Activated T-helper 1 cell treated with anti-CD3 and anti-CD28 coated beads, Interleukin-12 subunit alpha, Interleukin-12 subunit beta, Interleukin-2, Interleukin-4 antibody, amounts not matched to agents 30 ng/mL and 10 ng/mL and 1 ng/mL, durations not matched to agents 14 hours and 24 hours and 36 hours (primary cell): ENCODE measurements around the gene NHLRC4. TPM values are rescaled to one million over a fixed set of nuclear protein-coding genes. Genes with fewer than 3 reads are reported as not detected.

ENCODE experiments used
- DNase-seq: peaks from one replicate; pipeline ENCODE4 v3.0.0; 2021; ENCODE audit warnings: low spot score
- H3K27ac Mint-ChIP-seq: one replicate; pipeline ENCODE4 v1.8.0; 2021; ENCODE audit warnings: mild to moderate bottlenecking, mixed read lengths
- H3K27me3 Mint-ChIP-seq: one replicate; pipeline ENCODE4 v1.8.0; 2022; ENCODE audit warnings: mild to moderate bottlenecking, moderate library complexity, mixed read lengths; ENCODE audit not compliant: insufficient read depth
- H3K36me3 Mint-ChIP-seq: one replicate; pipeline ENCODE4 v1.8.0; 2021; ENCODE audit warnings: low read depth, mixed read lengths
- H3K4me1 Mint-ChIP-seq: one replicate; pipeline ENCODE4 v1.8.0; 2021; ENCODE audit warnings: low read depth, mixed read lengths
- H3K4me3 Mint-ChIP-seq: one replicate; pipeline ENCODE4 v1.8.0; 2021; ENCODE audit warnings: mild to moderate bottlenecking, moderate library complexity, mixed read lengths
- H3K9me3 Mint-ChIP-seq: one replicate; pipeline ENCODE4 v1.8.0; 2021; ENCODE audit warnings: mixed read lengths
- intact Hi-C: fragments of 100-400 bp; cut with micrococcal nuclease; formaldehyde crosslinking; loops from one replicate; pipeline ENCODE4 v1.15.1; 2024
- total RNA-seq: library from RNA; stranded (reverse); gene quantifications from 2 replicates; pipeline ENCODE4 v1.2.3, GENCODE V29; 2022

The NHLRC4 gene
- total RNA-seq, 1 donor from 2014 or later = 1.2 TPM

DNA sequence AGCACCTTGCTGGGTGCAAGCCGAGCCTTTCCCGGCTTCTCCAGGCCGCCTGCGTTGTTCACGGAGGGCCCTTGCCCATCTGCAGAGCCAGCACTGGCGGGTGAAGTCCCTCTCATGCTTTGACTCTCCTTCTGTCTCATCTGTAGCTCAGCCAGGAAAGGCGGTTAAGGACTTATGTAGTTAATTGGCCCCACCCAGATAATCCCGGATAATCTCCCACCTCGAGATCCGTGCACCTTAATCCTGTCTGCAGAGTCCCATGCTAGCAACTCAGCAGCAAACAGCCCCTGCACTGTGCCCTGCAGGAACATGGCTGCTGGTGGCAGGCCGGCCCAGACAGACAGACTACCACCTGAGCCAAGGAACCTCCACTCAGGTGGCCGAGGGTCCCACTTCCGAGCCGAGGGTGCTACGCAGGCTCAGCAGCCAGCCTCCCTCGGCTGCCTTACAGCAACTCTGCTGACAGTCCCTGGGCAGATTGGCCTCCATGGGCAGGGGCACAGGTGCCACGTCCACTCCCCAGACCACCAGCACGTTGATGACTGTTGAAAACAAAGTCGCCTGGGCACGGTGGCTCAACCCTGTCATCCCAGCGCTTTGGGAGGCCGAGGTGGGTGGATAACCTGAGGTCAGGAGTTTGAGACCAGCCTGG is 40.0 kb downstream of the NHLRC4 start:
- H3K4me1 Mint-ChIP-seq = no peaks in the 10 kb centered on the region
- H3K9me3 Mint-ChIP-seq = no peaks in the 10 kb centered on the region
- intact Hi-C loops = no loop called here
- H3K36me3 Mint-ChIP-seq = peaks cover 2% of the 10 kb centered on the region
- H3K4me3 Mint-ChIP-seq = no peak overlapping the region
- no peak overlapping the region for H3K27ac Mint-ChIP-seq
- no peak for DNase-seq
- H3K27me3 Mint-ChIP-seq = no peaks in the 10 kb centered on the region

DNA sequence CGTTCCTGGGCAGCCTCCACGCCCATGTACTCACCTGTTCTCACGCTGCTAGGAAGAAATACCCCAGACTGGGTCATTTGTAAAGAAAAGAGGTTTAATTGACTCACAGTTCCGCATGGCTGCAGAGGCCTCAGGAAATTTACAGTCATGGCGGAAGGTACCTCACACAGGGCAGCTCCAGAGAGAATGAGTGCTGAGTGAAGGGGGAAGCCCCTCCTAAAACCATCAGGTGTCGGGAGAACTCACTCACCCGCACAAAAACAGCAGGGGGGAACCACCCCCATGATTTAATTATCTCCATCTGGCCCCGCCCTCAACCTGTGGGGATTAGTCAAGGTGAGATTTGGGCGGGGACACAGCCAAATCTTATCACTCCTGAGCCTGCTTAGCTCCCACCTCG is 41.2 kb downstream of the NHLRC4 start:
- no peaks in the 10 kb centered on the region for H3K27me3 Mint-ChIP-seq
- H3K36me3 Mint-ChIP-seq = peaks cover 2% of the 10 kb centered on the region
- no peak overlapping the region for H3K27ac Mint-ChIP-seq
- H3K4me3 Mint-ChIP-seq = no peak overlapping the region
- H3K4me1 Mint-ChIP-seq = no peaks in the 10 kb centered on the region
- no peak for DNase-seq
- intact Hi-C loops = no loop called here
- no peaks in the 10 kb centered on the region for H3K9me3 Mint-ChIP-seq

DNA sequence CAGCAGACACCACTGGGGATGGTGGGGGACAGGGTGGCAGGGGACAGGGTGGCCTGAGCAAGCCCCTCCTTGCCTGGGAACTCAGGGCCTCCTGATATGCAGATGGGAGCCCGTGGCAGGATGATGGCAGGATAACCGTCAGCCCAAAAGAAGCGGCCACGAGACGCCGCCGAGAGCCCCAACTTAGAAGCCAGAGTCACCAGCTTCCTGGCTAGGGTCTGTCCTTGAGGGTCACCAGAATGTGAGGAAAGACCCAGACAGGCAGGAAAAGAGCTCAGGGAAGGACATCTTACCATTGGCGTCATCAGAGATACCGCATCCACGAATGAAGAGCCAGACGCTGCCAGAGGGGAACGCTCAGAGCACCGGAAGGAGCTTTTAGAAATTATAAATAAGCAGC is 42.5 kb downstream of the NHLRC4 start:
- Mint-ChIP-seq H3K4me3 (no peak overlapping the region), H3K9me3 (no peaks in the 10 kb centered on the region), H3K36me3 (peaks cover 1% of the 10 kb centered on the region), H3K4me1 (no peaks in the 10 kb centered on the region), H3K27ac (no peak overlapping the region), H3K27me3 (no peaks in the 10 kb centered on the region)
- intact Hi-C loops = no loop called here
- DNase-seq = no peak

DNA sequence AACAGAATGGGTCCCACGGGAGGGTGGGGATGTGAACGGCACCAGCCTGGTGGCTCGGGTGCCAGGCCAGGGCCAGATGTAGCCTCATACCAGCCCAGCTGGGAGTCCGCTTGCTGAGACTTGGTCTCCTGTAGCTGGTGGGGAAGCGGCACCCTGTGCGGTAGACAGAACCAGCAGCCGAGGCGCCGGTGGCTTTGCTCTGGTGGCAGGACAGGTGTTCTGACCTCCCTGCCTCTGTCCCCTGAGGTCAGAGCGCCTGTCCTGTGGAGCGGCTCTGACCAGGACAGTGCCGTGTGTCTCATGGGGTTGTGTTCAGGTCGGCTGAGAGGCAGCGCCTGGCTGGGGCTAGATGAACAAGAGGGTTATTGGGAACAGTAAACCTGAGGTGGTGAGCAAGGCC is 43.2 kb downstream of the NHLRC4 start:
- Mint-ChIP-seq H3K27ac (no peak overlapping the region), H3K9me3 (no peaks in the 10 kb centered on the region), H3K36me3 (peaks cover 3% of the 10 kb centered on the region), H3K27me3 (no peaks in the 10 kb centered on the region), H3K4me3 (no peak overlapping the region), H3K4me1 (no peaks in the 10 kb centered on the region)
- intact Hi-C loops = no loop called here
- DNase-seq = no peak

DNA sequence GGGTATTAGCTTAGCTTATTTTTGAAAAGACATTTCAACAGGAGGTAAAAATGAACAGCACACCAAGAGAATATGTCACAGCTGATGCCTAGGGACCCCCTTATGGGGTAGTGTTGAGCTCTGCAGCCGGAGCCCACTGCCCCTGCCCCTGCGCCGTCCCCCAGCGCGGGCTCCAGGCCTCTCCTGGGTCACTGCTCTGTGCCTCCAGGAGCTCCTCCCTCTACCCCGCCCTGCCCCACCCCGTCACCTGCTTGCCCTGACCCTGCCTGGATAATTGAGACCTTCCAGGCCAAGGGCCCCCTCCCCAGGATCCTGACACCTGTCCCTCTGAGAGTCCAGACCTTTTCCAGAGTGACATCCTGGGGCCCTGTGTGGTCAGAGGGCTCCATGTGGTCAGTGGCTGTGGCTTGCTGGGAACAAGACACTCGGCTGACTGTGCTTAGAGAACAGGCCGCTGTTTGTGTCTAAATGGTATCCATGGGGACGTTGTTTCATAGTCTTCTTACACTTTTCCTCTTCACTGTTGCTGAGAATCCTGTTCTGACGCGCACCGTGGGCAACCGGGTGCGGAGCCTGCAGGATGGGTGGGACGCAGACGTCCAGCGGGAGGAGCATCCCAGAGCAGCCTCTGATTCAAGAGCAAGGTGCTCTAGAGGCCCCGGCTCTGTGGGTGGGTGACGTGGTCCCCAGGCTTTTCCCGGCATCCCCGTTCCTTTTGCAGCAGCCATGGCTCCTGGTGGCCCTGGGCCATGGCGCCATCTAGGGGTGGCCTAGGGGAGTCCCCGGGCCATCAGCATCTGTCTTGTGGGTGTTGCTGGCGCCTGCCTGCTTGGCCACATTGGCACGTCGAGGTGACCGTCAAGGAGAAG is 43.9 kb downstream of the NHLRC4 start:
- intact Hi-C loops = no loop called here
- Mint-ChIP-seq H3K27me3 (no peaks in the 10 kb centered on the region), H3K27ac (no peak overlapping the region), H3K4me1 (no peaks in the 10 kb centered on the region), H3K9me3 (no peaks in the 10 kb centered on the region), H3K36me3 (peaks cover 3% of the 10 kb centered on the region), H3K4me3 (no peak overlapping the region)
- no peak for DNase-seq

DNA sequence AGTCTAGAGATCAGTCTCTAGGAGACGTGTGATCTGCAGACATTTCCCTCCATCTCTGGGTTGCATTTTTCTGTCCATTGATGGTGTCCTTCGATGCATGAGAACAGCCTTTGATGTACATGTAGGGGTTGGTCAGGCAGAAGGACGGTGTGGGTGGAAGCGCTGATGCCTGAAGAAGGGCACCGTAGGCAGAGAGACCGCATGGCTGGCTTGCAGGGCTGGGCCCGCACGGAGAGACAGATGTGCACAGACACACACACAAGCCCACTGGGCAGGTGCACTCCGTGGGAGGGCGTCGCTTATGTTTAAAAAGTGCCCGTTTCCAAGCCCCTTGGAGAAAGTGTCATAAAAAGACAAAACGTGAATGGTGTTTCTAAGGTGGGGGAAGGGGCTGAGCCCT is 48.3 kb downstream of the NHLRC4 start:
- no peaks in the 10 kb centered on the region for H3K9me3 Mint-ChIP-seq
- intact Hi-C loops = no loop called here
- no peak for DNase-seq
- no peaks in the 10 kb centered on the region for H3K27me3 Mint-ChIP-seq
- peaks cover 3% of the 10 kb centered on the region for H3K36me3 Mint-ChIP-seq
- no peaks in the 10 kb centered on the region for H3K4me1 Mint-ChIP-seq
- H3K4me3 Mint-ChIP-seq = no peak overlapping the region
- H3K27ac Mint-ChIP-seq = no peak overlapping the region

DNA sequence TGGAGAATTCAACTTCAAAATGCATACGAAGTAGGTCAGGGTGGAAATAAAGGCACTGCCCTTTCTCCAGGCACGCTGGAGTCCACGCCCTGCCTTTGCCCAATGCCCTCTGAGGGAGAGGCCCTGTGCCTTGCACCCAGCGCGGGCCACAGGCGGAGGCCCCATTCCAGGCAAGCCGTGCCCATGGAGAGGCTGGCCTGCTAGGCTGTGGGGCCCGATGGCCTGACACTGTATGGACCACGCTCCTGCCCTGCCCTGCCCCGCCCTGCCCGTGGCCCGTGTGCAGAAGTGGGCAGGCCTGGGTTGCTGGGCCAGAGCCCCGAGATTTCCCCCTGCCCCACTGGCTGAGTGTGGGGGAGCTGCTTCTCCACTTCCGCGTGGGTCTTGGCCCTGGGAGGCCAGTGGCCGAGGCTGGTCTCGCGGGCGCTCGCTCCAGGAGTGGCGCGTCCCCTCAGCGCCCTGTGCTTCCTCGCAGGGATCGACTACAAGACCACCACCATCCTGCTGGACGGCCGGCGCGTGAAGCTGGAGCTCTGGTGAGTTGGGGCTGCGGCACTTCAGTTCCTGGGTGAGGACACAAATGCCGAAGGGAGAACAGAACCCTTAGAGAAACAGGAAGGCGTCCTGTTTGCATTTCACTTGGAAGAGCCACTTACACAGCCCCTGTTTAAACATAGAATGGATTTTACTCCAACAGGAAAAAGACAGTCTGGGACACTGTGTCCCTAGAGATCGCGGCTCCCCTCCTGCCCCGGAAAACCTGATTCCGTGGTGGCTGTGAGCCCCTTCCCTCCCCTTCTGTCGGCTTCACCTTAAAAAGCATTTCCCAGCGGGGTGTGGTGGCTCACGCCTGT is 50.2 kb downstream of the NHLRC4 start:
- no peaks in the 10 kb centered on the region for H3K4me1 Mint-ChIP-seq
- DNase-seq = no peak
- intact Hi-C loops = no loop called here
- no peak overlapping the region for H3K4me3 Mint-ChIP-seq
- no peak overlapping the region for H3K27ac Mint-ChIP-seq
- H3K9me3 Mint-ChIP-seq = no peaks in the 10 kb centered on the region
- H3K27me3 Mint-ChIP-seq = no peaks in the 10 kb centered on the region
- H3K36me3 Mint-ChIP-seq = peaks cover 3% of the 10 kb centered on the region

DNA sequence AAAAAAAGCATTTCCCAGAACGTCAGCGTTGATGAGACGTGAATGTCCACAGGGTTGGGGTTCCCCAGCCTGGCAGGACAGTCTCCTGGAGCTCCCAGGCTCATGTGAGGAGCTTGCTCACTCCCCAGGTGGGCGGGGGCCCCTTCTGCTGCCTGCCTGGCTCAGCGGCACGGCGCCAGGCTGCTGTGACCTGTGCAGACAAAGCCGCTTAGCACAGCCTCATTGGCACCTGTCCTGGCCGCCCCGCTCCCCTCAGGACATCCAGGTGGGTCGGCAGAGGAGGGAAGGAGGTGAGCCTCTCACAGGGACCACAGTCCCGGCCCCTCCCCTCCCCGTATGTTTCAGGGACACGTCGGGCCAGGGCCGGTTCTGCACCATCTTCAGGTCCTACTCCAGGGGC is 51.0 kb downstream of the NHLRC4 start:
- Mint-ChIP-seq H3K27me3 (no peaks in the 10 kb centered on the region), H3K36me3 (peaks cover 3% of the 10 kb centered on the region), H3K9me3 (no peaks in the 10 kb centered on the region), H3K27ac (no peak overlapping the region), H3K4me1 (no peaks in the 10 kb centered on the region), H3K4me3 (no peak overlapping the region)
- intact Hi-C loops = no loop called here
- no peak for DNase-seq

Other genes starting within 250 kb of the NHLRC4 start
- gene AXIN1, start 214.3 kb upstream of the NHLRC4 start, total RNA-seq = 28.1 and 30.3 TPM in 2 replicates
- 110 and 115 TPM in 2 replicates for gene MRPL28, start 196.5 kb upstream of the NHLRC4 start, total RNA-seq
- gene PGAP6, start 185.0 kb upstream of the NHLRC4 start, total RNA-seq = 35.7 and 36.3 TPM in 2 replicates
- 57.2 and 58.7 TPM in 2 replicates for gene NME4, start 169.8 kb upstream of the NHLRC4 start, total RNA-seq
- 18.0 and 20.1 TPM in 2 replicates for gene DECR2, start 165.1 kb upstream of the NHLRC4 start, total RNA-seq
- 41.4 and 47.5 TPM in 2 replicates for gene RAB11FIP3, start 141.4 kb upstream of the NHLRC4 start, total RNA-seq
- gene CAPN15, start 39.3 kb upstream of the NHLRC4 start, total RNA-seq = 122 and 124 TPM in 2 replicates
- not detected in 2 replicates for gene PRR35, start 6.6 kb upstream of the NHLRC4 start, total RNA-seq
- 50.1 and 52.6 TPM in 2 replicates for gene PIGQ, start 3.0 kb downstream of the NHLRC4 start, total RNA-seq
- gene RAB40C, start 23.1 kb downstream of the NHLRC4 start, total RNA-seq = 14.0 and 15.2 TPM in 2 replicates
- 0.34 and 0.44 TPM in 2 replicates for gene WFIKKN1, start 64.0 kb downstream of the NHLRC4 start, total RNA-seq
- gene METTL26, start 69.3 kb downstream of the NHLRC4 start, total RNA-seq = 141 and 147 TPM in 2 replicates
- 66.5 and 67.6 TPM in 2 replicates for gene MCRIP2, start 74.8 kb downstream of the NHLRC4 start, total RNA-seq
- 81.2 and 82.3 TPM in 2 replicates for gene WDR90, start 82.4 kb downstream of the NHLRC4 start, total RNA-seq
- 165 and 177 TPM in 2 replicates for gene RHOT2, start 101.1 kb downstream of the NHLRC4 start, total RNA-seq
- 0.71 and 1.1 TPM in 2 replicates for gene RHBDL1, start 108.7 kb downstream of the NHLRC4 start, total RNA-seq
- gene STUB1, start 113.4 kb downstream of the NHLRC4 start, total RNA-seq = 94.0 and 95.4 TPM in 2 replicates
- 63.4 and 71.4 TPM in 2 replicates for gene JMJD8, start 117.3 kb downstream of the NHLRC4 start, total RNA-seq
- gene WDR24, start 123.4 kb downstream of the NHLRC4 start, total RNA-seq = 21.6 and 22.1 TPM in 2 replicates
- gene FBXL16, start 138.8 kb downstream of the NHLRC4 start, total RNA-seq = 6.3 and 7.6 TPM in 2 replicates
- 21.8 and 29.6 TPM in 2 replicates for gene METRN, start 148.1 kb downstream of the NHLRC4 start, total RNA-seq
- 41.3 and 41.6 TPM in 2 replicates for gene ANTKMT, start 154.1 kb downstream of the NHLRC4 start, total RNA-seq
- 5.8 and 7.8 TPM in 2 replicates for gene CCDC78, start 159.4 kb downstream of the NHLRC4 start, total RNA-seq
- gene HAGHL, start 160.1 kb downstream of the NHLRC4 start, total RNA-seq = 15.8 and 19.1 TPM in 2 replicates
- gene CIAO3, start 174.0 kb downstream of the NHLRC4 start, total RNA-seq = 41.0 and 43.1 TPM in 2 replicates
- gene MSLN, start 193.7 kb downstream of the NHLRC4 start, total RNA-seq = not detected in 2 replicates
- 49.4 and 49.9 TPM in 2 replicates for gene RPUSD1, start 221.4 kb downstream of the NHLRC4 start, total RNA-seq
- 142 and 154 TPM in 2 replicates for gene CHTF18, start 221.6 kb downstream of the NHLRC4 start, total RNA-seq
- not detected in 2 replicates for gene GNG13, start 233.7 kb downstream of the NHLRC4 start, total RNA-seq